KMS-11 (cell line): ENCODE measurements around the gene ELK4.

Experiments used
- H2AFZ ChIP-seq: fragments of 200-600 bp; sonication (generic); 2 replicates; pipeline ENCODE4 v1.6.1; 2016; ENCODE audit warnings: antibody characterized with exemption, mixed run types, low read depth
- H3K27ac ChIP-seq: fragments of 200-600 bp; sonication (generic); 2 replicates; pipeline ENCODE4 v1.6.1; 2016; ENCODE audit warnings: mild to moderate bottlenecking, mixed run types
- H3K27me3 ChIP-seq: fragments of 200-600 bp; sonication (generic); 2 replicates; pipeline ENCODE4 v1.6.1; 2017; ENCODE audit warnings: mild to moderate bottlenecking, low read depth, mixed run types, moderate library complexity; ENCODE audit not compliant: insufficient read depth
- H3K36me3 ChIP-seq: fragments of 200-600 bp; sonication (generic); 2 replicates; pipeline ENCODE4 v1.6.1; 2017; ENCODE audit warnings: mild to moderate bottlenecking, mixed run types; ENCODE audit not compliant: insufficient read depth
- H3K4me1 ChIP-seq: fragments of 200-600 bp; sonication (generic); 2 replicates; pipeline ENCODE4 v1.6.1; 2016; ENCODE audit warnings: mild to moderate bottlenecking, low read depth, mixed run types; ENCODE audit not compliant: poor library complexity, severe bottlenecking
- H3K4me2 ChIP-seq: fragments of 200-600 bp; sonication (generic); 2 replicates; pipeline ENCODE4 v1.7.0; 2016; ENCODE audit warnings: mild to moderate bottlenecking, mixed run types
- H3K4me3 ChIP-seq: fragments of 200-600 bp; sonication (generic); IDR thresholded peaks from 2 replicates; pipeline ENCODE4 v1.6.1; 2017; ENCODE audit warnings: low read depth, low read length, mixed read lengths; ENCODE audit not compliant: insufficient read depth
- H3K79me2 ChIP-seq: fragments of 200-600 bp; sonication (generic); 2 replicates; pipeline ENCODE4 v1.6.1; 2016; ENCODE audit warnings: low read depth, mixed run types; ENCODE audit not compliant: insufficient read depth
- H3K9ac ChIP-seq: fragments of 200-600 bp; sonication (generic); 2 replicates; pipeline ENCODE4 v1.6.1; 2016; ENCODE audit warnings: mild to moderate bottlenecking, mixed run types
- H4K20me1 ChIP-seq: fragments of 200-600 bp; sonication (generic); 2 replicates; pipeline ENCODE4 v1.6.1; 2016; ENCODE audit warnings: mild to moderate bottlenecking, mixed run types; ENCODE audit not compliant: insufficient read depth
- TF ChIP-seq, protein P1 (sequence below): fragments of 200-600 bp; sonication (generic); conservative IDR thresholded peaks from 2 replicates; pipeline ENCODE4 v1.6.1; 2017; ENCODE audit warnings: low read depth, mild to moderate bottlenecking, antibody characterized with exemption, low read length, moderate library complexity, mixed read lengths

ELK4 gene

DNA sequence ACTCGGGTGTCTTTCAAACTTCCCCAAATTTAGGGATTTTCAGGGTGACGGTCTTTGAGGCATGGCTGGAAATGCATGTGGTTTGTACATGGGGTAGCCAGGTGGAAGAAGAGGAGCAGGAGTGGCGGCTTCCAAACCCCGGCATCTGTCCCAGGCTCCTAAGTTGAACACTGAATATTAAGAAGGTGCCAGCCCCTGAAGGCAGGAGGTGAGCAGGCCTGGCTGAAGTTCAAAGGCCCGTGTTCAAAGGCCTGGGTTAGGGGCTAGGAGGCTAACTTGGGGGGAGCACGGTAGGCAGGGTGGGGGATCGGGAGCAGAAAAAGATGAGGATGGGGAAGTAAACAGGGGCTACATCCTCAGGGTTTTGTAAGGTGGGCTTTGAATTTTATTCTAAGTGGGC is 42.8 kb downstream of the ELK4 start:
- H3K4me2 ChIP-seq, result no peak overlapping the region
- TF ChIP-seq, protein P1, sequence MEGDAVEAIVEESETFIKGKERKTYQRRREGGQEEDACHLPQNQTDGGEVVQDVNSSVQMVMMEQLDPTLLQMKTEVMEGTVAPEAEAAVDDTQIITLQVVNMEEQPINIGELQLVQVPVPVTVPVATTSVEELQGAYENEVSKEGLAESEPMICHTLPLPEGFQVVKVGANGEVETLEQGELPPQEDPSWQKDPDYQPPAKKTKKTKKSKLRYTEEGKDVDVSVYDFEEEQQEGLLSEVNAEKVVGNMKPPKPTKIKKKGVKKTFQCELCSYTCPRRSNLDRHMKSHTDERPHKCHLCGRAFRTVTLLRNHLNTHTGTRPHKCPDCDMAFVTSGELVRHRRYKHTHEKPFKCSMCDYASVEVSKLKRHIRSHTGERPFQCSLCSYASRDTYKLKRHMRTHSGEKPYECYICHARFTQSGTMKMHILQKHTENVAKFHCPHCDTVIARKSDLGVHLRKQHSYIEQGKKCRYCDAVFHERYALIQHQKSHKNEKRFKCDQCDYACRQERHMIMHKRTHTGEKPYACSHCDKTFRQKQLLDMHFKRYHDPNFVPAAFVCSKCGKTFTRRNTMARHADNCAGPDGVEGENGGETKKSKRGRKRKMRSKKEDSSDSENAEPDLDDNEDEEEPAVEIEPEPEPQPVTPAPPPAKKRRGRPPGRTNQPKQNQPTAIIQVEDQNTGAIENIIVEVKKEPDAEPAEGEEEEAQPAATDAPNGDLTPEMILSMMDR, result no peak
- H2AFZ ChIP-seq, result no peak overlapping the region
- H3K27ac ChIP-seq, result no peak overlapping the region
- H3K4me3 ChIP-seq, result no peak overlapping the region
- no peaks in the 10 kb centered on the region for H4K20me1 ChIP-seq
- no peaks in the 10 kb centered on the region for H3K27me3 ChIP-seq
- H3K4me1 ChIP-seq, result peaks cover 3% of the 10 kb centered on the region
- H3K9ac ChIP-seq, result no peak overlapping the region
- no peaks in the 10 kb centered on the region for H3K36me3 ChIP-seq
- H3K79me2 ChIP-seq, result no peaks in the 10 kb centered on the region

DNA sequence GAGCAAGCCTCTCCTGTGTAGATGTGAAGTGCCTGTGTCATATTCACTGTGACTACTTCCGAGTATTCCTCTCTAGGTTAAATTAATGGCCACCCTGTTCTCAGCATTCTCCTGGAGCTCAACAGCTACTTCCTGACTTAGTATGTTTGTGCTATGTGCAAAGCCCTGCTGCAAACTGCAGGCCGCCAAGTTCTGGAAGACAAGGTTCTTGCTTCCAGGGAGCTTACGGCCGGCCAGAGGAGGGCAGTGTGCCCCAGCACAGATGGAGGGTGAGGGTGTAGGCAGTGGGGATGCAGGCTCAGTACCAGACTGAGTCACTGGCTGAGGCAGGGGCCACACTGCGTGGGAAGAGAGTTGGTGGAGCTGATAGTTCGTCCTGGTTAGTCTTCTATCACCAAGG is 43.2 kb downstream of the ELK4 start:
- H3K9ac ChIP-seq, result no peak overlapping the region
- H3K4me1 ChIP-seq, result peaks cover 3% of the 10 kb centered on the region
- no peaks in the 10 kb centered on the region for H3K36me3 ChIP-seq
- H4K20me1 ChIP-seq, result no peaks in the 10 kb centered on the region
- H3K27me3 ChIP-seq, result no peaks in the 10 kb centered on the region
- H3K4me2 ChIP-seq, result no peak overlapping the region
- no peak overlapping the region for H3K4me3 ChIP-seq
- H3K27ac ChIP-seq, result no peak overlapping the region
- TF ChIP-seq, protein P1, result peak; percentile 36
- H3K79me2 ChIP-seq, result no peaks in the 10 kb centered on the region
- no peak overlapping the region for H2AFZ ChIP-seq

DNA sequence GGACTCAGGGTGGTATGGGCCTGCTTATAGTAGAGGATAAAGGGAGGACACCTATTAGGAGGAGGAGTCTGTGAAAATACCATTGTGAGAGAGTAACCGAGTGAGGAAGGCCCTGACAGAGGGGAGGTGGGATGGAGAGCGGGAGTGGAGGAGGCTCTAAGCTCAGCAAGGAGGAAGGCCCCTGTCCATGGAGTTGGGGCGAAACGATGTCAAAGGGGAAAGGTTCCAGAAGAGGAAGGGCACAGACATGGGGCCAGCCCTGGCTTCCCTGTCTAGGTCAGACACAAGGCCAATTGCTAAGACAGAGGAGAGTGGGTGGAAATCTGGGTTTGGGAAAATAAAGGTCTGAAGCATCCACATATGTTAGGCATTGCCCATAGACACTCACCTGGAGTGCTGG is 44.2 kb downstream of the ELK4 start:
- H3K36me3 ChIP-seq, result no peaks in the 10 kb centered on the region
- TF ChIP-seq, protein P1, result no peak
- no peak overlapping the region for H3K9ac ChIP-seq
- no peaks in the 10 kb centered on the region for H4K20me1 ChIP-seq
- H3K27ac ChIP-seq, result no peak overlapping the region
- H3K4me2 ChIP-seq, result no peak overlapping the region
- H3K27me3 ChIP-seq, result no peaks in the 10 kb centered on the region
- no peak overlapping the region for H3K4me3 ChIP-seq
- H3K79me2 ChIP-seq, result no peaks in the 10 kb centered on the region
- H3K4me1 ChIP-seq, result peaks cover 3% of the 10 kb centered on the region
- no peak overlapping the region for H2AFZ ChIP-seq

DNA sequence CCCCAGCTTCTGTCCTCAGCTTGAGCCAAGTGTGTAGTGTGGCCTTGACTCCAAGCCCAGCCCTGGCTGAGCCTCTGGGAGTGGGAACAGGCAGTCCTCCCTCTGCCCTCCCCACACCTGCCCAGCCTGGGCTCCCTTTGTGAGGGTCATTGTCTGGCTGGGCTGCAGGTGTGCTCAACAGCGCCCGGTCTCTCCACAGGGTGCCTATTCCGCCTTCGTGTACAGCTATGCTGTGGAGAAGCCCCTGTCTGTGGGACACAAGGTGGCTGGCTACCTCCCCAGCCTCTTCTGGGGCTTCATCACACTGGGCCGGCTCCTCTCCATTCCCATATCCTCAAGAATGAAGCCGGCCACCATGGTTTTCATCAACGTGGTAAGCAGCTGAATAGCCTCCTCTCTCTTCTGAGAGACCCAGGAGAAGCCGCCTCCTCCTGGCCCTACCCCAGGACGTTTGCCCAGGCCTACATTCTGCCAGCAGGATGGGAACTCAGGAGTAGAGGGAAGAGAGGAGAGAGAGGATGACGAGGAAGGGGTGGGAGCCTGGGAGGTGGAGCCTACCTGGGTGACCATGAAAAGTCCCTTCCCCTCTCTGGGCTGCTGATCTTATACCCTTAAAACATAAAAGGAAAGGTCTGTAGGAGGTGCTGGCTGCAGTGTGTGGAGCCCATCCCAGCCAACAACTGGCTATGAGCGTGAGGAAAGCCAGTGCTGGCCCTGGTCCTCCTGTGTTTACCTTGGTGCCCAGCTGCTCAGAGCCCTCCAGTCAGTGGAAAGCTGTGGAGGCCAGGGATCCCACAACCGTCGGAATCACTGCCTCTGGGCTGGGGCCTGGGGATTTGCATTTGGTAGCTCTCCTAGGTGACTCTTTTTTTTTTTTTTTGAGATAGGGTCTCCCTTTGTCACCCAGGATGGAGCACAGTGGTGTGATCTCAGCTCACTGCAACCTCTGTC is 45.7 kb downstream of the ELK4 start:
- H3K36me3 ChIP-seq, result no peaks in the 10 kb centered on the region
- no peaks in the 10 kb centered on the region for H3K4me1 ChIP-seq
- H3K9ac ChIP-seq, result no peak overlapping the region
- TF ChIP-seq, protein P1, result no peak
- H3K4me3 ChIP-seq, result no peak overlapping the region
- no peaks in the 10 kb centered on the region; the same call in 1 of the 2 replicates for H3K27me3 ChIP-seq
- H3K27ac ChIP-seq, result no peak overlapping the region
- H3K4me2 ChIP-seq, result no peak overlapping the region
- no peaks in the 10 kb centered on the region for H3K79me2 ChIP-seq
- no peak overlapping the region for H2AFZ ChIP-seq
- no peaks in the 10 kb centered on the region for H4K20me1 ChIP-seq
